Activated T-cell treated with anti-CD3 and anti-CD28 coated beads, Interleukin-2, amount 50 U/mL, for 72 hours (primary cell): Measurements from ENCODE around the gene KRT36. TPM values are rescaled to one million over a fixed set of nuclear protein-coding genes. Genes with fewer than 3 reads are reported as not detected.

Experiments
- ATAC-seq, 2 donors: fragments of 150-1000 bp; cut with Tn5 transposase; replicated peaks in 1 of 2; 2 replicates each; pipeline ENCODE4 v1.10.0; 2021; ENCODE audit warnings: moderate library complexity in 2 of 2, mild to moderate bottlenecking in 1 of 2
- DNase-seq, 2 donors: peaks; one replicate each; pipeline ENCODE4 v3.0.0; 2021 to 2022; ENCODE audit warnings: mixed read lengths in 1 of 2
- H3K27ac Mint-ChIP-seq: one replicate; pipeline ENCODE4 v1.8.0; 2022; ENCODE audit warnings: mild to moderate bottlenecking, moderate library complexity, mixed read lengths
- H3K27me3 Mint-ChIP-seq: one replicate; pipeline ENCODE4 v1.8.0; 2022; ENCODE audit warnings: low read depth, mixed read lengths
- H3K36me3 Mint-ChIP-seq, 2 donors: one replicate each; pipeline ENCODE4 v1.8.0; 2022; ENCODE audit warnings: mixed read lengths in 2 of 2, mild to moderate bottlenecking in 1 of 2; ENCODE audit not compliant: insufficient read depth in 2 of 2
- H3K4me1 Mint-ChIP-seq: one replicate; pipeline ENCODE4 v1.8.0; 2022; ENCODE audit warnings: low read depth, mixed read lengths
- H3K4me3 Mint-ChIP-seq, 2 donors: one replicate each; pipeline ENCODE4 v1.8.0; 2022; ENCODE audit warnings: mild to moderate bottlenecking in 2 of 2, mixed read lengths in 2 of 2, moderate library complexity in 2 of 2
- H3K9me3 Mint-ChIP-seq, 2 donors: one replicate each; pipeline ENCODE4 v1.8.0; 2022; ENCODE audit warnings: mixed read lengths in 2 of 2
- total RNA-seq, 2 donors: library from RNA; stranded (reverse); gene quantifications; one replicate each; pipeline ENCODE4 v1.2.3, GENCODE V29; 2022

The KRT36 gene
- total RNA-seq, 2 donors from 2014 or later: not detected

DNA sequence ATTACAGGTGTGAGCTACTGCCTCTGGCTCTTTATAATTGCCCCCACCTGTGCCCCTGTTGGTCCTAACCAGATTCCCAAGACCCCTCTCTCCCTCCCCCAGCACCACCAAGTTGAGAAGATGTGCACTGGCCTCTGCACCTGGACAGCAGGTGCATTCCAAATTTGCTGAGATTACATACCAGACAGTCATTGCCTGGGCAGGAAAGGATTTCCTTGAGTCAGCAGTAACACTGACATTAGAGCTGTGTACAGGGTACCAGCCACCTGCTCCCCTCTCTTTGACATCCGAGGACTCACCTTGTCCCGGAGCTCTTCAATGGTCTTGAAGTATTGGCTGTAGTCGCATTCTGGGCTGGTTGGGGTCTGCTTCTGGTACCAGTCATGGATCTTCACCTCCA is 28.3 kb upstream of the KRT36 start:
- ATAC-seq (no peak), DNase-seq (no peak)
- Mint-ChIP-seq H3K36me3 (no peaks in the 10 kb centered on the region), H3K4me1 (no peaks in the 10 kb centered on the region), H3K27me3 (no peaks in the 10 kb centered on the region), H3K9me3 (no peaks in the 10 kb centered on the region), H3K27ac (no peak overlapping the region), H3K4me3 (no peak overlapping the region)

GRCh38 chr17:41516830-41517283 is 27.1 kb upstream of the KRT36 start:
- ATAC-seq (no peak), DNase-seq (no peak)
- Mint-ChIP-seq H3K27ac (no peak overlapping the region), H3K27me3 (peaks cover 7% of the 10 kb centered on the region), H3K36me3 (no peaks in the 10 kb centered on the region), H3K4me1 (no peaks in the 10 kb centered on the region), H3K9me3 (no peaks in the 10 kb centered on the region), H3K4me3 (no peak overlapping the region)

- no peaks in the 10 kb centered on the region for H3K4me1 Mint-ChIP-seq
- H3K36me3 Mint-ChIP-seq: no peaks in the 10 kb centered on the region
- H3K27ac Mint-ChIP-seq: no peak overlapping the region
- H3K4me3 Mint-ChIP-seq: no peak overlapping the region
- no peak for ATAC-seq
- H3K9me3 Mint-ChIP-seq: no peaks in the 10 kb centered on the region
- no peak for DNase-seq
- peaks cover 7% of the 10 kb centered on the region for H3K27me3 Mint-ChIP-seq
Measured at GRCh38 chr17:41516147-41516829, 26.6 kb upstream of the KRT36 start.

DNA sequence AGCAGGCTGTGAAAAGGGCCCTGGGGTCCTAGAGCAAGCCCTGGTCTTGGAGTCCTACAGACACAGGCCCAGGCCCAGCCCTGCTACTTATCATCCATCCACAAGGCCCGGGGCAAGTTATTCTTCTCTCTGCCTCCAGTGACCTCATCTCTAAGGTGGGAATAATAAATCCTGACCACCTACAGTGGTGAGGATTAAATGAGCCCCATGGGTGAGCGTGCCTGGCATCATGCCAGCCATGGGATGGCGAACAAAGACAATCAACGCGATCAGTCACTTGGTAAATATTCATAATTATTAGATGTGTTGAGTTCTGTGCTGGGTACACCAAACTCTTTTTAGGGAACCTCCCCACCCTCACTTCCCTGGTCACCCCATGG is 23.4 kb upstream of the KRT36 start:
- Mint-ChIP-seq H3K9me3 (no peaks in the 10 kb centered on the region), H3K4me1 (no peaks in the 10 kb centered on the region), H3K27me3 (peaks cover 7% of the 10 kb centered on the region), H3K4me3 (no peak overlapping the region), H3K36me3 (no peaks in the 10 kb centered on the region), H3K27ac (no peak overlapping the region)
- ATAC-seq: no peak
- DNase-seq: no peak

GRCh38 chr17:41512546-41513167 is 22.9 kb upstream of the KRT36 start:
- Mint-ChIP-seq H3K27me3 (peaks cover 7% of the 10 kb centered on the region), H3K27ac (no peak overlapping the region), H3K4me1 (no peaks in the 10 kb centered on the region), H3K36me3 (no peaks in the 10 kb centered on the region), H3K4me3 (no peak overlapping the region), H3K9me3 (no peaks in the 10 kb centered on the region)
- DNase-seq (no peak), ATAC-seq (no peak)

DNA sequence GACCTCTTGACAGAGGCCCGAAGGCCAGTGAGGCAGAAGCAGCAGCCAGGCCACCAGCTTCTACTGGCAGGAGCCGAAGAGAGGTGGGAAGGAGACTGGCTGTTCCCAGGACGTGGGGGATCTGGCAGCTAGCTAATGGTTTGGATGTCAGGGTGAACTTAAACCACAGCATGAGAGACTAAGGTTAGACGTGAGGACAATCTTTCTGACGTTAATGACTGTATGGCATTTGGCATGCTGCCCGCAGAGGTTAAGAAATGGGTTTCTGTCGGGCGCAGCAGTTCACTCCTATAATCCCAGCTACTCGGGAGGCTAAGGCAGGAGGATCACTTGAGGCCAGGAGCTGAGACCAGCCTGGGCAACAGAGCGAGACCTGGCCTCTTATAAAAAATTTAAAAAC is 22.0 kb upstream of the KRT36 start:
- no peak overlapping the region for H3K27ac Mint-ChIP-seq
- peaks cover 7% of the 10 kb centered on the region for H3K27me3 Mint-ChIP-seq
- no peak for DNase-seq
- no peaks in the 10 kb centered on the region for H3K9me3 Mint-ChIP-seq
- no peaks in the 10 kb centered on the region for H3K4me1 Mint-ChIP-seq
- no peak overlapping the region for H3K4me3 Mint-ChIP-seq
- ATAC-seq: no peak
- H3K36me3 Mint-ChIP-seq: no peaks in the 10 kb centered on the region

DNA sequence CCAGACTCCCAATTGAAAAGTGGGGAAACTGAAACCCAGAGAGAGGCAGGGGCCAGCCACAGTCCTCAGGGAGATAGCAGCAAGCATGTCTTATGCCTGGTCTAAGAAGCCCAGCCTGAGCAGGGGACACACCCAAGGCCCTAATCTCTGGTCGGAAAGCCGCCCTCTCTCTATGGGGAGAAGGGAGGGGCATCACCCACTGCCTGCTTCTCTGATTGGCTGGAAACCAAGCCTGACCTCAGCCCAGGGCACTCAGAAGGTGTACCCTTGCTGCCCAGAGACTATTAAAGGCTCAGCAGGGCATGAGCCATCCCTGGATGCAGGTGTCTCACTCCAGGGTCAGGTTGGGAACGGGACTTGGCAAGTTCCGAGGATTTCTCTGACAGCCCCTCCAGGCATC is 21.4 kb upstream of the KRT36 start:
- Mint-ChIP-seq H3K27ac (no peak overlapping the region), H3K36me3 (no peaks in the 10 kb centered on the region), H3K4me3 (no peak overlapping the region), H3K9me3 (no peaks in the 10 kb centered on the region), H3K4me1 (no peaks in the 10 kb centered on the region), H3K27me3 (peaks cover 7% of the 10 kb centered on the region)
- no peak for DNase-seq
- ATAC-seq: no peak

- ATAC-seq (no peak), DNase-seq (no peak)
- no peaks in the 10 kb centered on the region for H3K36me3 Mint-ChIP-seq
- H3K4me1 Mint-ChIP-seq: no peaks in the 10 kb centered on the region
- no peak overlapping the region for H3K4me3 Mint-ChIP-seq
- H3K27ac Mint-ChIP-seq: no peak overlapping the region
- peaks cover 7% of the 10 kb centered on the region for H3K27me3 Mint-ChIP-seq
- H3K9me3 Mint-ChIP-seq: no peaks in the 10 kb centered on the region
Measured at GRCh38 chr17:41510251-41511065, 20.7 kb upstream of the KRT36 start.

GRCh38 chr17:41507315-41507880 is 17.7 kb upstream of the KRT36 start:
- Mint-ChIP-seq H3K4me1 (no peaks in the 10 kb centered on the region), H3K36me3 (no peaks in the 10 kb centered on the region), H3K27me3 (peaks cover under 1% of the 10 kb centered on the region), H3K9me3 (no peaks in the 10 kb centered on the region), H3K27ac (no peak overlapping the region), H3K4me3 (no peak overlapping the region)
- DNase-seq (no peak), ATAC-seq (no peak)

- Mint-ChIP-seq H3K4me1 (no peaks in the 10 kb centered on the region), H3K36me3 (no peaks in the 10 kb centered on the region), H3K4me3 (no peak overlapping the region), H3K27me3 (no peaks in the 10 kb centered on the region), H3K27ac (no peak overlapping the region), H3K9me3 (no peaks in the 10 kb centered on the region)
- DNase-seq: no peak
- no peak for ATAC-seq
Measured at GRCh38 chr17:41505809-41506767, 16.4 kb upstream of the KRT36 start.

DNA sequence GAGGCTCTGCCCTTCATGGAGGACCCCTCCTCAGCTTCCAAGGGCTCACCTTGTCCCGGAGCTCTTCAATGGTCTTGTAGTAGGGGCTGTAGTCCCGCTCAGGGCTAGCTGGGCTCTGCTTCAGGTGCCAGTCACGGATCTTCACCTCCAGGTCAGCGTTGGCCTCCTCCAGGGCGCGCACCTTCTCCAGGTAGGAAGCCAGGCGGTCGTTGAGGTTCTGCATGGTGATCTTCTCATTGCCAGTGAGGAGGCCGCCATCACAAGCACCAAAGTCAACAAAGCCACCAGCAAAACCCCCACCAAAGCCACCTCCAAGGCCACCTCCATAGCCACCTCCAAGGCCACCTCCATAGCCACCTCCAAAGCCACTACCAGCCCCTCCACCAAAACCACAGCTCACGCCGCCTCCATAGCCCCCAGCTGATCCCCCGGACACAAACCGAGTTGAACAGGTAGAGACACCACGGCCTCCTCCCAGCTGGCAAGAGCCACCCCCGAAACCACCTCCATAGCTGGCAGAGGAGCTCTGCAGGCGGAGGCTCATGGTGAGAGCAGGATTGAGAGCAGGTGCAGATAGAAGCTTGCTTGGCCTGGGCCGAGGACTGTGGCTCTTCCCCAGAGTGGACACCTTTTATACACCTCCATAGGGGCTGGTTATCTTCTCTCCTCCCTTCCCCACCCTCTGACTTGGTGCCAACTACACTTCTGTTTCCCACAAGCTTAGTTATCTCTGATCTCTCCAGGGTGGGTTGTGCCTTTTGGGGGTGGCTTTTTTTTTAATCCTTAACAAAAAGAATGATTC is 15.5 kb upstream of the KRT36 start, which contains the start of gene KRT13:
KRT13 (minus strand) TSS at position 606 of the 802 bp plus-strand sequence; CDS start at position 544, 62 bp downstream.
- H3K27ac Mint-ChIP-seq: no peak within 1 kb of the TSS

More for the DNA sequence above, 15.5 kb upstream of the KRT36 start, which contains the start of gene KRT13:
- no peak for DNase-seq
- Mint-ChIP-seq H3K36me3 (no peaks in the 10 kb centered on the region), H3K9me3 (no peaks in the 10 kb centered on the region), H3K27me3 (no peaks in the 10 kb centered on the region), H3K4me3 (no peak within 1 kb of the TSS), H3K4me1 (peaks cover under 1% of the 10 kb centered on the region)
- no peak for ATAC-seq
